Measurements from ENCODE around the gene CHST7. TPM values are rescaled to one million over a fixed set of nuclear protein-coding genes. Genes with fewer than 3 reads are reported as not detected.

The CHST7 gene
- total RNA-seq, 1 donor from 2014 or later: 14.2 TPM

- DNase-seq: no peak
- intact Hi-C loops (cut with DNase I): no loop called here
- ATAC-seq (ENCODE audit: poor library complexity): no peak
Measured at GRCh38 chrX:46630141-46630540, 56.6 kb downstream of the CHST7 start.

- no peak for DNase-seq
- ATAC-seq (ENCODE audit: poor library complexity): no peak
- intact Hi-C loops (cut with DNase I): no loop called here
Measured at GRCh38 chrX:46634577-46634976, 61.0 kb downstream of the CHST7 start.

GRCh38 chrX:46635186-46635585 lies 61.6 kb downstream of the CHST7 start:
- no peak for DNase-seq
- no peak for ATAC-seq (ENCODE audit: poor library complexity)
- intact Hi-C loops (cut with DNase I): no loop called here

- DNase-seq: no peak
- intact Hi-C loops (cut with DNase I): no loop called here
- no peak for ATAC-seq (ENCODE audit: poor library complexity)
Measured at GRCh38 chrX:46636223-46636622, 62.7 kb downstream of the CHST7 start.

- intact Hi-C loops (cut with DNase I): no loop called here
- no peak for ATAC-seq (ENCODE audit: poor library complexity)
- no peak for DNase-seq
Measured at GRCh38 chrX:46637938-46638337, 64.4 kb downstream of the CHST7 start.

- no peak for DNase-seq
- ATAC-seq (ENCODE audit: poor library complexity): peak; percentile 92
- intact Hi-C loops (cut with DNase I): loop anchor here (5.0 kb wide), 1 partner anchor 65 kb away; no protein-coding TSS in a partner anchor
Measured at GRCh38 chrX:46642145-46642544, 68.6 kb downstream of the CHST7 start.

GRCh38 chrX:46643636-46644035 lies 70.1 kb downstream of the CHST7 start:
- no peak for ATAC-seq (ENCODE audit: poor library complexity)
- DNase-seq: no peak
- intact Hi-C loops (cut with DNase I): loop anchor here (5.0 kb wide), 1 partner anchor 66 kb away; no protein-coding TSS in a partner anchor

- DNase-seq (no peak), ATAC-seq (ENCODE audit: poor library complexity) (no peak)
- intact Hi-C loops (cut with DNase I): no loop called here
Measured at GRCh38 chrX:46645614-46646013, 72.0 kb downstream of the CHST7 start.

GRCh38 chrX:46647251-46647650 lies 73.7 kb downstream of the CHST7 start:
- DNase-seq: no peak
- ATAC-seq (ENCODE audit: poor library complexity): no peak
- intact Hi-C loops (cut with DNase I): no loop called here

Other genes with a start within 250 kb of the CHST7 start
- gene ZNF674, start 28.3 kb upstream of the CHST7 start, total RNA-seq: 2.7 TPM
- 4.4 TPM for gene SLC9A7, start 185.4 kb downstream of the CHST7 start, total RNA-seq

Data from Right ventricle myocardium superior (tissue), 1 donor.